Adrenal gland (tissue), 5 donors: ENCODE measurements around the gene XPNPEP2.

Experiments
- POLR2A ChIP-seq, 2 donors: fragments of 450-650 bp; IDR thresholded peaks; one replicate each; pipeline ENCODE4 v1.6.1; 2017; ENCODE audit warnings: antibody characterized with exemption in 2 of 2, mild to moderate bottlenecking in 2 of 2, moderate library complexity in 1 of 2
- TF ChIP-seq, protein P1 (sequence below), 6 experiments: fragments of 450-650 bp in 4 of 6; fragments of 200-600 bp in 2 of 6; sonication (generic) in 1 of 6; IDR thresholded peaks; 1 replicate in 5 of 6; 2 replicates in 1 of 6; pipeline versions ENCODE4 v1.5.1 to v1.8.0; 2016 to 2021; ENCODE audit warnings: antibody characterized with exemption in 6 of 6, mild to moderate bottlenecking in 2 of 6, moderate library complexity in 1 of 6
- donor health status: DM: no; HTN: no; CAD: no.

DNA sequence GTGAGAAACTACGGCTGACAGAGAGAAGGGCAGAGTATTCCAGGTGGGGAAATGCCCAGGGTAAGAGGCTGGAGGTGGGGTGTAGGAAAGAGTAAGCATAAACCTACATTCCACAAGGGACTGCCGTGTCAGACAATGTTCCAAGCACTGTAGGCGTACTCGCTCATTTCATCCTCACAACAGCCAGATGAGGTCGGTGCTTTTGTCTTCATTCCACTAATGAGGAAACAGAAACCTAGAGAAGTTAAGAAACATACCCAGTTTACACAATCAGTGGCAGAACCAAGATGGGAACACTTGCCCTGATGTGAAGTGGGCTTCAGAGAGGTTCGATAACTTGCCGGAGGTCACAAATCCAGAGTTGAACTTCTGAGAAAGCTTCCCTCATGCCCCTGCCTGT lies 45.6 kb downstream of the XPNPEP2 start:
- TF ChIP-seq, protein P1, sequence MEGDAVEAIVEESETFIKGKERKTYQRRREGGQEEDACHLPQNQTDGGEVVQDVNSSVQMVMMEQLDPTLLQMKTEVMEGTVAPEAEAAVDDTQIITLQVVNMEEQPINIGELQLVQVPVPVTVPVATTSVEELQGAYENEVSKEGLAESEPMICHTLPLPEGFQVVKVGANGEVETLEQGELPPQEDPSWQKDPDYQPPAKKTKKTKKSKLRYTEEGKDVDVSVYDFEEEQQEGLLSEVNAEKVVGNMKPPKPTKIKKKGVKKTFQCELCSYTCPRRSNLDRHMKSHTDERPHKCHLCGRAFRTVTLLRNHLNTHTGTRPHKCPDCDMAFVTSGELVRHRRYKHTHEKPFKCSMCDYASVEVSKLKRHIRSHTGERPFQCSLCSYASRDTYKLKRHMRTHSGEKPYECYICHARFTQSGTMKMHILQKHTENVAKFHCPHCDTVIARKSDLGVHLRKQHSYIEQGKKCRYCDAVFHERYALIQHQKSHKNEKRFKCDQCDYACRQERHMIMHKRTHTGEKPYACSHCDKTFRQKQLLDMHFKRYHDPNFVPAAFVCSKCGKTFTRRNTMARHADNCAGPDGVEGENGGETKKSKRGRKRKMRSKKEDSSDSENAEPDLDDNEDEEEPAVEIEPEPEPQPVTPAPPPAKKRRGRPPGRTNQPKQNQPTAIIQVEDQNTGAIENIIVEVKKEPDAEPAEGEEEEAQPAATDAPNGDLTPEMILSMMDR (IDR thresholded peaks at IDR 0.05), result no peak
- no peak for TF ChIP-seq POLR2A (IDR thresholded peaks at IDR 0.05)
